GM18870 (cell line): ENCODE results near the gene SLC25A10.

ENCODE experiments used
- ATAC-seq: cut with Tn5 transposase; IDR thresholded peaks from one replicate; pipeline ENCODE4 v1.9.1; 2021; ENCODE audit warnings: moderate library complexity; ENCODE audit not compliant: unreplicated experiment

SLC25A10 gene

GRCh38 chr17:81741594-81742452 is 29.7 kb downstream of the SLC25A10 start:
- no peak for ATAC-seq
